ENCODE measurements around the gene CPAMD8. TPM values are rescaled to one million over a fixed set of nuclear protein-coding genes. Genes with fewer than 3 reads are reported as not detected.

The CPAMD8 gene
- 7.8 TPM for polyA plus RNA-seq
- long read RNA-seq, donor 1 = 0 reads
- long read RNA-seq, donor 2, partial matches to known transcripts = 0 of 2 reads
- long read RNA-seq, donor 2, other reads (novel, unspliced or antisense) = 0 of 2 reads
- long read RNA-seq, donor 3 = 0 reads
- long read RNA-seq, donor 4 = 0 reads
- long read RNA-seq, donor 5, partial matches to known transcripts = 0 of 4 reads
- long read RNA-seq, donor 5, other reads (novel, unspliced or antisense) = 0 of 4 reads
- long read RNA-seq, donor 6 = 0 reads
- long read RNA-seq, donor 7 = 0 reads
- long read RNA-seq, donor 8 = 0 reads
- long read RNA-seq, donor 9 = 0 reads
- long read RNA-seq, donor 10 = 0 reads
- long read RNA-seq, donor 11 = 0 reads

- Histone ChIP-seq H3K27ac (ENCODE audit: low read length) (no peak within 1 kb of the TSS), H3K4me1 (ENCODE audit: control insufficient read depth, insufficient read depth, low read length) (no peaks in the 10 kb centered on the region), H3K36me3 (ENCODE audit: control insufficient read depth, insufficient read depth, low read length) (no peaks in the 10 kb centered on the region), H3K9me3 (ENCODE audit: control insufficient read depth, low read depth, low read length) (no peaks in the 10 kb centered on the region), H3K4me3 (ENCODE audit: low read length) (peak within 1 kb of the TSS; percentile 33), H3K27me3 (ENCODE audit: control insufficient read depth, insufficient read depth, low read length) (peaks cover 35% of the 10 kb centered on the region)
- no CpG with 5 or more reads among the region's 67 CpGs for WGBS (ENCODE audit: insufficient coverage, low lambda C conversion rate)
- no peak for DNase-seq
Observed at GRCh38 chr19:17026706-17027534, at the start of gene CPAMD8. CPAMD8 (minus strand) TSS chr19:17026810; CDS start chr19:17026642, 168 bp downstream.

GRCh38 chr19:17075864-17076542 is 49.4 kb upstream of the CPAMD8 start:
- WGBS (ENCODE audit: insufficient coverage, low lambda C conversion rate) = 0% methylated on average over 3 of the region's 43 CpGs
- Histone ChIP-seq H3K27ac (ENCODE audit: low read length) (peak overlapping the region; percentile 50), H3K9me3 (ENCODE audit: control insufficient read depth, low read depth, low read length) (no peaks in the 10 kb centered on the region), H3K27me3 (ENCODE audit: control insufficient read depth, insufficient read depth, low read length) (no peaks in the 10 kb centered on the region), H3K36me3 (ENCODE audit: control insufficient read depth, insufficient read depth, low read length) (peaks cover 8% of the 10 kb centered on the region), H3K4me1 (ENCODE audit: control insufficient read depth, insufficient read depth, low read length) (peaks cover 11% of the 10 kb centered on the region), H3K4me3 (ENCODE audit: low read length) (peak overlapping the region; percentile 77)
- peak in 1 of 2 donors; percentile 45 for DNase-seq

- Histone ChIP-seq H3K4me1 (ENCODE audit: control insufficient read depth, insufficient read depth, low read length) (peaks cover 11% of the 10 kb centered on the region), H3K27me3 (ENCODE audit: control insufficient read depth, insufficient read depth, low read length) (no peaks in the 10 kb centered on the region), H3K4me3 (ENCODE audit: low read length) (peak within 1 kb of the TSS; percentile 77), H3K9me3 (ENCODE audit: control insufficient read depth, low read depth, low read length) (no peaks in the 10 kb centered on the region), H3K36me3 (ENCODE audit: control insufficient read depth, insufficient read depth, low read length) (peaks cover 8% of the 10 kb centered on the region), H3K27ac (ENCODE audit: low read length) (peak within 1 kb of the TSS; percentile 60)
- WGBS (ENCODE audit: insufficient coverage, low lambda C conversion rate) = no CpG with 5 or more reads among the region's 103 CpGs
- DNase-seq = peak; percentile 100
Observed at GRCh38 chr19:17075035-17075863, 48.6 kb upstream of the CPAMD8 start, which contains the start of the genes HAUS8 and MYO9B. HAUS8 (minus strand) TSS chr19:17075452; CDS start chr19:17075422, 30 bp downstream. MYO9B (plus strand) TSS chr19:17075777; CDS start chr19:17101718, 25,941 bp downstream.

- Histone ChIP-seq H3K4me1 (ENCODE audit: control insufficient read depth, insufficient read depth, low read length) (peaks cover 11% of the 10 kb centered on the region), H3K9me3 (ENCODE audit: control insufficient read depth, low read depth, low read length) (no peaks in the 10 kb centered on the region), H3K27ac (ENCODE audit: low read length) (peak overlapping the region; percentile 60), H3K36me3 (ENCODE audit: control insufficient read depth, insufficient read depth, low read length) (peaks cover 8% of the 10 kb centered on the region), H3K4me3 (ENCODE audit: low read length) (peak overlapping the region; percentile 69), H3K27me3 (ENCODE audit: control insufficient read depth, insufficient read depth, low read length) (no peaks in the 10 kb centered on the region)
- DNase-seq = no peak
- WGBS (ENCODE audit: insufficient coverage, low lambda C conversion rate) = no CpG with 5 or more reads among the region's 11 CpGs
Observed at GRCh38 chr19:17074634-17075034, 48.0 kb upstream of the CPAMD8 start.

- WGBS (ENCODE audit: insufficient coverage, low lambda C conversion rate) = 93% methylated on average over 3 of the region's 18 CpGs
- peaks cover 9% of the 10 kb centered on the region for H3K4me1 ChIP-seq (ENCODE audit: control insufficient read depth, insufficient read depth, low read length)
- H3K27ac ChIP-seq (ENCODE audit: low read length) = no peak overlapping the region
- H3K9me3 ChIP-seq (ENCODE audit: control insufficient read depth, low read depth, low read length) = no peaks in the 10 kb centered on the region
- H3K4me3 ChIP-seq (ENCODE audit: low read length) = peak overlapping the region; percentile 69
- peaks cover 8% of the 10 kb centered on the region for H3K36me3 ChIP-seq (ENCODE audit: control insufficient read depth, insufficient read depth, low read length)
- no peaks in the 10 kb centered on the region for H3K27me3 ChIP-seq (ENCODE audit: control insufficient read depth, insufficient read depth, low read length)
- peak in 1 of 2 donors; percentile 31 for DNase-seq
Observed at GRCh38 chr19:17073869-17074633, 47.4 kb upstream of the CPAMD8 start.

- no peaks in the 10 kb centered on the region for H3K9me3 ChIP-seq (ENCODE audit: control insufficient read depth, low read depth, low read length)
- H3K27me3 ChIP-seq (ENCODE audit: control insufficient read depth, insufficient read depth, low read length) = no peaks in the 10 kb centered on the region
- peak in 1 of 2 donors; percentile 41 for DNase-seq
- H3K27ac ChIP-seq (ENCODE audit: low read length) = no peak overlapping the region
- no CpG with 5 or more reads among the region's 7 CpGs for WGBS (ENCODE audit: insufficient coverage, low lambda C conversion rate)
- H3K36me3 ChIP-seq (ENCODE audit: control insufficient read depth, insufficient read depth, low read length) = peaks cover 19% of the 10 kb centered on the region
- H3K4me3 ChIP-seq (ENCODE audit: low read length) = no peak overlapping the region
- peaks cover 4% of the 10 kb centered on the region for H3K4me1 ChIP-seq (ENCODE audit: control insufficient read depth, insufficient read depth, low read length)
Observed at GRCh38 chr19:17070912-17071311, 44.3 kb upstream of the CPAMD8 start.

GRCh38 chr19:17070421-17070820 is 43.8 kb upstream of the CPAMD8 start:
- H3K9me3 ChIP-seq (ENCODE audit: control insufficient read depth, low read depth, low read length) = no peaks in the 10 kb centered on the region
- H3K4me1 ChIP-seq (ENCODE audit: control insufficient read depth, insufficient read depth, low read length) = peaks cover 4% of the 10 kb centered on the region
- peaks cover 19% of the 10 kb centered on the region for H3K36me3 ChIP-seq (ENCODE audit: control insufficient read depth, insufficient read depth, low read length)
- no peaks in the 10 kb centered on the region for H3K27me3 ChIP-seq (ENCODE audit: control insufficient read depth, insufficient read depth, low read length)
- H3K4me3 ChIP-seq (ENCODE audit: low read length) = no peak overlapping the region
- WGBS (ENCODE audit: insufficient coverage, low lambda C conversion rate) = no CpG with 5 or more reads among the region's 12 CpGs
- no peak overlapping the region for H3K27ac ChIP-seq (ENCODE audit: low read length)
- no peak for DNase-seq

GRCh38 chr19:17069193-17069592 is 42.6 kb upstream of the CPAMD8 start:
- WGBS (ENCODE audit: insufficient coverage, low lambda C conversion rate) = no CpG with 5 or more reads among the region's 9 CpGs
- DNase-seq = no peak
- Histone ChIP-seq H3K9me3 (ENCODE audit: control insufficient read depth, low read depth, low read length) (no peaks in the 10 kb centered on the region), H3K36me3 (ENCODE audit: control insufficient read depth, insufficient read depth, low read length) (peaks cover 19% of the 10 kb centered on the region), H3K4me1 (ENCODE audit: control insufficient read depth, insufficient read depth, low read length) (peaks cover 3% of the 10 kb centered on the region), H3K27ac (ENCODE audit: low read length) (no peak overlapping the region), H3K27me3 (ENCODE audit: control insufficient read depth, insufficient read depth, low read length) (no peaks in the 10 kb centered on the region), H3K4me3 (ENCODE audit: low read length) (no peak overlapping the region)

GRCh38 chr19:17063428-17063827 is 36.8 kb upstream of the CPAMD8 start:
- Histone ChIP-seq H3K4me1 (ENCODE audit: control insufficient read depth, insufficient read depth, low read length) (no peaks in the 10 kb centered on the region), H3K4me3 (ENCODE audit: low read length) (no peak overlapping the region), H3K27me3 (ENCODE audit: control insufficient read depth, insufficient read depth, low read length) (no peaks in the 10 kb centered on the region), H3K36me3 (ENCODE audit: control insufficient read depth, insufficient read depth, low read length) (peaks cover 29% of the 10 kb centered on the region), H3K9me3 (ENCODE audit: control insufficient read depth, low read depth, low read length) (no peaks in the 10 kb centered on the region), H3K27ac (ENCODE audit: low read length) (no peak overlapping the region)
- WGBS (ENCODE audit: insufficient coverage, low lambda C conversion rate) = 83% methylated on average over 1 of the region's 2 CpGs
- no peak for DNase-seq
